ENCODE measurements around the gene ACSF2. TPM values are rescaled to one million over a fixed set of nuclear protein-coding genes. Genes with fewer than 3 reads are reported as not detected.

The ACSF2 gene
- total RNA-seq, 1 experiment from 2014 or later: 12.2 TPM

- H4K20me1 ChIP-seq (ENCODE audit: control insufficient read depth, insufficient read depth, insufficient read length): no peaks in the 10 kb centered on the region
- no CpG with 5 or more reads among the region's 3 CpGs for WGBS (ENCODE audit: extremely low coverage, insufficient read length, low lambda C conversion rate)
- H4K5ac ChIP-seq (ENCODE audit: insufficient read length, low read depth, low read length): no peak overlapping the region
- Mint-ChIP-seq H3K27me3 (ENCODE audit: low read depth) (peaks cover 3% of the 10 kb centered on the region; the same call in 1 of the 2 replicates), H3K9me3 (no peaks in the 10 kb centered on the region), H3K4me3 (no peak overlapping the region), H3K27ac (no peak overlapping the region), H3K36me3 (ENCODE audit: insufficient read depth in 1 of 3, low read depth in 3 of 3) (no peaks in the 10 kb centered on the region), H3K4me1 (peaks cover 2 to 7% of the 10 kb centered on the region in 2 experiments; a peak in 3 of 4 replicates)
- H2AK5ac ChIP-seq (ENCODE audit: insufficient read length, low read length): no peak overlapping the region
- H4K8ac ChIP-seq (replicated peaks; ENCODE audit: insufficient read length, low read depth, low read length): no peak overlapping the region
- H3K23me2 ChIP-seq (ENCODE audit: insufficient read length, low read depth, low read length, poor library complexity, severe bottlenecking): no peaks in the 10 kb centered on the region
- no peak overlapping the region for H3K23ac ChIP-seq (ENCODE audit: insufficient read length, low read depth, low read length)
- H3K56ac ChIP-seq (ENCODE audit: insufficient read length, low read depth, low read length): no peak overlapping the region
- H3K9ac ChIP-seq (ENCODE audit: extremely low read depth, insufficient read length, low read length): no peak overlapping the region
- no peak overlapping the region for H3K4me2 ChIP-seq (ENCODE audit: insufficient read depth, insufficient read length, low read length)
- no peak overlapping the region for H3K14ac ChIP-seq (ENCODE audit: insufficient read depth, low read length)
- H3K27me3 ChIP-seq (ENCODE audit: insufficient read depth, low read length): no peaks in the 10 kb centered on the region
- TF ChIP-seq, protein P1, sequence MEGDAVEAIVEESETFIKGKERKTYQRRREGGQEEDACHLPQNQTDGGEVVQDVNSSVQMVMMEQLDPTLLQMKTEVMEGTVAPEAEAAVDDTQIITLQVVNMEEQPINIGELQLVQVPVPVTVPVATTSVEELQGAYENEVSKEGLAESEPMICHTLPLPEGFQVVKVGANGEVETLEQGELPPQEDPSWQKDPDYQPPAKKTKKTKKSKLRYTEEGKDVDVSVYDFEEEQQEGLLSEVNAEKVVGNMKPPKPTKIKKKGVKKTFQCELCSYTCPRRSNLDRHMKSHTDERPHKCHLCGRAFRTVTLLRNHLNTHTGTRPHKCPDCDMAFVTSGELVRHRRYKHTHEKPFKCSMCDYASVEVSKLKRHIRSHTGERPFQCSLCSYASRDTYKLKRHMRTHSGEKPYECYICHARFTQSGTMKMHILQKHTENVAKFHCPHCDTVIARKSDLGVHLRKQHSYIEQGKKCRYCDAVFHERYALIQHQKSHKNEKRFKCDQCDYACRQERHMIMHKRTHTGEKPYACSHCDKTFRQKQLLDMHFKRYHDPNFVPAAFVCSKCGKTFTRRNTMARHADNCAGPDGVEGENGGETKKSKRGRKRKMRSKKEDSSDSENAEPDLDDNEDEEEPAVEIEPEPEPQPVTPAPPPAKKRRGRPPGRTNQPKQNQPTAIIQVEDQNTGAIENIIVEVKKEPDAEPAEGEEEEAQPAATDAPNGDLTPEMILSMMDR (conservative IDR thresholded peaks at IDR 0.05): no peak
- H3T11ph ChIP-seq (ENCODE audit: low read length): no peak overlapping the region
- no peak for DNase-seq
- no peak overlapping the region for H2AFZ ChIP-seq (ENCODE audit: low read length)
- H3K79me2 ChIP-seq (ENCODE audit: insufficient read depth, low read length): no peaks in the 10 kb centered on the region
- no peak overlapping the region for H2BK5ac ChIP-seq (ENCODE audit: insufficient read length, low read length)
- no peak overlapping the region for H3K4ac ChIP-seq (ENCODE audit: low read depth, low read length)
- no peak overlapping the region for H3K27ac ChIP-seq (ENCODE audit: insufficient read length, low read depth, low read length)
- no peak overlapping the region for H2BK20ac ChIP-seq (ENCODE audit: low read depth, low read length, poor library complexity, severe bottlenecking)
- no peaks in the 10 kb centered on the region for H3K9me3 ChIP-seq (ENCODE audit: control insufficient read depth, low read depth, low read length)
- no peaks in the 10 kb centered on the region for H3K4me1 ChIP-seq (ENCODE audit: insufficient read depth, low read length)
- H3K79me1 ChIP-seq (ENCODE audit: insufficient read depth, low read depth, low read length, poor library complexity, severe bottlenecking): no peaks in the 10 kb centered on the region
- H3K18ac ChIP-seq (ENCODE audit: insufficient read length, low read depth, low read length): no peak overlapping the region
- H2BK15ac ChIP-seq (ENCODE audit: low read depth, low read length): no peak overlapping the region
- H4K91ac ChIP-seq (ENCODE audit: insufficient read length, low read depth, low read length): no peak overlapping the region
- no peak overlapping the region for H2BK120ac ChIP-seq (ENCODE audit: low read depth, low read length, poor library complexity, severe bottlenecking)
- no peak overlapping the region for H2BK12ac ChIP-seq (ENCODE audit: insufficient read length, low read depth, low read length)
These were observed 67.7 kb downstream of the ACSF2 start for GRCh38 chr17:50493744-50494143.
